ENCODE measurements around the gene ENTHD1. TPM values are rescaled to one million over a fixed set of nuclear protein-coding genes. Genes with fewer than 3 reads are reported as not detected.

ENTHD1 gene
- total and polyA plus RNA-seq, 10 of the 15 experiments (the other 5 are each of a cell fraction or from before 2014, with no cell fraction given): 0.09 to 0.52 (median 0.21) TPM; not detected in 1

DNA sequence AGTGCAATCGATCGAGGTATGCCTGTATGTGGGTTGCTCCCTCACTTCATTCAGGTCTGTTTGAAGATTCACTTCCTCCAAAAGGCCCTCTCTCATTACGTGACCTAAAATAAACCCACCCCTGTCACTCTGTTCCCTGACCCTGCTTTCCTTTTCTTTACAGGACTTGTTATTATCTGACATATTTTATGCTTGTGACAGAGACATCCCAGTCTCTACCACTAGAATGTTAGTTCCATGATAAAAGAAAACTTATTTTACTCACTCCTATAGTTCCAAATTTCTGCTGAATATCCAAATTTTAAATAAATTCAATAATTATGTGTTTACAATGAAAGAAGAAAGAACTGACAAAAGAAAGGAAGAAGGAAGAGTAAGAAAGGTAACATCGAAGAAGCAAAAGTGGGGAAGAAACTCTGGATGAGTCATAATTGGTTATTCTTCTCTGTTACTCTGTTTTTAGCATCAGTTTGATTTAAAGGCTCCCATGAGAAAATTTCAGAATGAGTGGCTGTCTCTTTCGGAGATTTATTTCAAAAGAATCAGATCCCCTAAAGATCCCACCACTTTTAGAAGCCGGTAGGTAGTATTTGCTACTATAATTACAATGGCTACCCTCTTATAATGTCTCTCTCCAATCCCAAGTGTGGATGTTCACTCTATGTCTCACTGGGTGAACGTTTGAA, 33.5 kb downstream of the ENTHD1 start (continued):
- TF ChIP-seq CUX1 (IDR thresholded peaks at IDR 0.05; ENCODE audit: insufficient replicate concordance, low read depth, low read length): peak; percentile 87
- no peak for TF ChIP-seq USF1 (IDR thresholded peaks at IDR 0.05; ENCODE audit: borderline replicate concordance, extremely low read length, insufficient read depth, low read depth, low read length)
- TF ChIP-seq ZNF384 (IDR thresholded peaks at IDR 0.05; ENCODE audit: borderline replicate concordance, low read depth, low read length): no peak
- 0 out of 2 replicates have a peak, but pooled peaks have one; percentile 12 for TF ChIP-seq CREM (IDR thresholded peaks at IDR 0.05; ENCODE audit: low read depth)
- TF ChIP-seq RFX5 (IDR thresholded peaks at IDR 0.05; ENCODE audit: low read depth, low read length): no peak
- TF ChIP-seq, protein P1, sequence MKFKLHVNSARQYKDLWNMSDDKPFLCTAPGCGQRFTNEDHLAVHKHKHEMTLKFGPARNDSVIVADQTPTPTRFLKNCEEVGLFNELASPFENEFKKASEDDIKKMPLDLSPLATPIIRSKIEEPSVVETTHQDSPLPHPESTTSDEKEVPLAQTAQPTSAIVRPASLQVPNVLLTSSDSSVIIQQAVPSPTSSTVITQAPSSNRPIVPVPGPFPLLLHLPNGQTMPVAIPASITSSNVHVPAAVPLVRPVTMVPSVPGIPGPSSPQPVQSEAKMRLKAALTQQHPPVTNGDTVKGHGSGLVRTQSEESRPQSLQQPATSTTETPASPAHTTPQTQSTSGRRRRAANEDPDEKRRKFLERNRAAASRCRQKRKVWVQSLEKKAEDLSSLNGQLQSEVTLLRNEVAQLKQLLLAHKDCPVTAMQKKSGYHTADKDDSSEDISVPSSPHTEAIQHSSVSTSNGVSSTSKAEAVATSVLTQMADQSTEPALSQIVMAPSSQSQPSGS (IDR thresholded peaks at IDR 0.05; ENCODE audit: low read length): peak; percentile 92
- TF ChIP-seq HCFC1 (IDR thresholded peaks at IDR 0.05; ENCODE audit: low read length): no peak
- TF ChIP-seq PBX3 (IDR thresholded peaks at IDR 0.05; ENCODE audit: insufficient replicate concordance, low read depth, low read length): peak; percentile 30
- TF ChIP-seq, protein P2, sequence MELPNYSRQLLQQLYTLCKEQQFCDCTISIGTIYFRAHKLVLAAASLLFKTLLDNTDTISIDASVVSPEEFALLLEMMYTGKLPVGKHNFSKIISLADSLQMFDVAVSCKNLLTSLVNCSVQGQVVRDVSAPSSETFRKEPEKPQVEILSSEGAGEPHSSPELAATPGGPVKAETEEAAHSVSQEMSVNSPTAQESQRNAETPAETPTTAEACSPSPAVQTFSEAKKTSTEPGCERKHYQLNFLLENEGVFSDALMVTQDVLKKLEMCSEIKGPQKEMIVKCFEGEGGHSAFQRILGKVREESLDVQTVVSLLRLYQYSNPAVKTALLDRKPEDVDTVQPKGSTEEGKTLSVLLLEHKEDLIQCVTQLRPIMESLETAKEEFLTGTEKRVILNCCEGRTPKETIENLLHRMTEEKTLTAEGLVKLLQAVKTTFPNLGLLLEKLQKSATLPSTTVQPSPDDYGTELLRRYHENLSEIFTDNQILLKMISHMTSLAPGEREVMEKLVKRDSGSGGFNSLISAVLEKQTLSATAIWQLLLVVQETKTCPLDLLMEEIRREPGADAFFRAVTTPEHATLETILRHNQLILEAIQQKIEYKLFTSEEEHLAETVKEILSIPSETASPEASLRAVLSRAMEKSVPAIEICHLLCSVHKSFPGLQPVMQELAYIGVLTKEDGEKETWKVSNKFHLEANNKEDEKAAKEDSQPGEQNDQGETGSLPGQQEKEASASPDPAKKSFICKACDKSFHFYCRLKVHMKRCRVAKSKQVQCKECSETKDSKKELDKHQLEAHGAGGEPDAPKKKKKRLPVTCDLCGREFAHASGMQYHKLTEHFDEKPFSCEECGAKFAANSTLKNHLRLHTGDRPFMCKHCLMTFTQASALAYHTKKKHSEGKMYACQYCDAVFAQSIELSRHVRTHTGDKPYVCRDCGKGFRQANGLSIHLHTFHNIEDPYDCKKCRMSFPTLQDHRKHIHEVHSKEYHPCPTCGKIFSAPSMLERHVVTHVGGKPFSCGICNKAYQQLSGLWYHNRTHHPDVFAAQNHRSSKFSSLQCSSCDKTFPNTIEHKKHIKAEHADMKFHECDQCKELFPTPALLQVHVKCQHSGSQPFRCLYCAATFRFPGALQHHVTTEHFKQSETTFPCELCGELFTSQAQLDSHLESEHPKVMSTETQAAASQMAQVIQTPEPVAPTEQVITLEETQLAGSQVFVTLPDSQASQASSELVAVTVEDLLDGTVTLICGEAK (IDR thresholded peaks at IDR 0.05; ENCODE audit: borderline replicate concordance): no peak; the same call in 1 of the 2 replicates
- TF ChIP-seq ATF3 (IDR thresholded peaks at IDR 0.05; ENCODE audit: borderline replicate concordance, extremely low read depth, low read depth, low read length): no peak
- no peak for TF ChIP-seq SRF (IDR thresholded peaks at IDR 0.05; ENCODE audit: low read depth in 2 of 2, low read length in 2 of 2)

Measured in GM12878 (cell line).